Endothelial cell of umbilical vein (primary cell): Measurements from ENCODE around the gene DLG5. TPM values are rescaled to one million over a fixed set of nuclear protein-coding genes. Genes with fewer than 3 reads are reported as not detected.

Experiments used
- BruUV-seq: library from RNA; stranded (reverse); fragments of 400-500 nt; replicated peaks from 2 replicates; lab custom pipeline; 2021; lab: Mats Ljungman, UMichigan
- CTCF ChIA-PET: fragments of 300-600, 350-600 bp; sonication (Branson Sonifier 250); formaldehyde crosslinking; loops from one replicate; lab custom pipeline; 2021; ENCODE audit warnings: antibody characterized with exemption, inconsistent platforms; lab: Charles Lee
- POLR2A ChIA-PET: fragments of 300-600, 350-600 bp; sonication (Branson Sonifier 250); formaldehyde crosslinking; loops from one replicate; lab custom pipeline; 2021; ENCODE audit warnings: antibody characterized with exemption, inconsistent platforms; lab: Charles Lee
- DNase-seq: peaks from one replicate; pipeline ENCODE4 v3.0.0-alpha.2; 2011; ENCODE audit warnings: low read depth, low spot score
- FAIRE-seq: peaks from 2 replicates; lab custom pipeline; 2011; peaks lifted over from hg19 to GRCh38; lab: Jason Lieb, UNC
- H2AFZ ChIP-seq: 2 replicates; pipeline ENCODE4 v1.6.0; 2012; ENCODE audit warnings: low read depth, low read length, control low read depth, inconsistent platforms
- H3K27ac ChIP-seq: 2 replicates; pipeline ENCODE4 v1.5.1; 2011; ENCODE audit warnings: low read depth, mild to moderate bottlenecking, control low read depth, low read length, moderate library complexity; ENCODE audit not compliant: insufficient read depth
- H3K27me3 ChIP-seq, 2 experiments: 2 replicates each; pipeline versions ENCODE4 v1.6.0 to v1.6.1; 2011; ENCODE audit warnings: low read length in 2 of 2, mixed read lengths in 1 of 2; ENCODE audit not compliant: control insufficient read depth in 2 of 2, insufficient read depth in 2 of 2
- H3K36me3 ChIP-seq, 2 experiments: 2 replicates in 1 of 2; 3 replicates in 1 of 2; pipeline ENCODE4 v1.5.1; 2011; ENCODE audit warnings: low read length in 2 of 2, mild to moderate bottlenecking in 1 of 2, moderate library complexity in 1 of 2; ENCODE audit not compliant: control insufficient read depth in 2 of 2, insufficient read depth in 2 of 2; ENCODE audit errors: extremely low read depth in 1 of 2
- H3K4me1 ChIP-seq: 3 replicates; pipeline ENCODE4 v1.5.1; 2011; ENCODE audit warnings: mild to moderate bottlenecking, low read length; ENCODE audit not compliant: control insufficient read depth, insufficient read depth; ENCODE audit errors: extremely low read depth
- H3K4me2 ChIP-seq: 2 replicates; pipeline ENCODE4 v1.6.1; 2011; ENCODE audit warnings: low read length, control low read depth, mixed read lengths; ENCODE audit not compliant: insufficient read depth
- H3K4me3 ChIP-seq, 3 experiments: fragments of 200-600 bp in 1 of 3; sonication (generic), shearing (Covaris generic) in 1 of 3; replicated peaks in 1 of 3; 2 replicates each; pipeline ENCODE4 v1.5.1; 2011 to 2016; ENCODE audit warnings: control low read depth in 3 of 3, low read length in 3 of 3, mild to moderate bottlenecking in 2 of 3, inconsistent platforms in 1 of 3, low read depth in 1 of 3, moderate library complexity in 1 of 3; ENCODE audit not compliant: insufficient read depth in 1 of 3
- H3K79me2 ChIP-seq: 2 replicates; pipeline ENCODE4 v1.6.0; 2012; ENCODE audit warnings: low read length, inconsistent platforms; ENCODE audit not compliant: control insufficient read depth, insufficient read depth
- H3K9ac ChIP-seq: replicated peaks from 2 replicates; pipeline ENCODE3; 2011; ENCODE audit warnings: low read length, control low read depth; ENCODE audit not compliant: insufficient read depth; ENCODE audit errors: extremely low read depth
- H3K9me1 ChIP-seq: replicated peaks from 3 replicates; pipeline ENCODE4 v1.6.0; 2011; ENCODE audit warnings: mild to moderate bottlenecking, low read length; ENCODE audit not compliant: control insufficient read depth, insufficient read depth; ENCODE audit errors: extremely low read depth
- H3K9me3 ChIP-seq: replicated peaks from 2 replicates; pipeline ENCODE4 v1.5.1; 2012; ENCODE audit warnings: low read length, inconsistent platforms; ENCODE audit not compliant: control insufficient read depth, insufficient read depth
- H4K20me1 ChIP-seq: replicated peaks from 2 replicates; pipeline ENCODE3; 2011; ENCODE audit warnings: mild to moderate bottlenecking, low read length; ENCODE audit not compliant: control insufficient read depth, insufficient read depth; ENCODE audit errors: extremely low read depth
- EZH2 ChIP-seq: IDR thresholded peaks from 2 replicates; pipeline ENCODE4 v1.6.1; 2012; ENCODE audit warnings: borderline replicate concordance, low read depth, mild to moderate bottlenecking, moderate library complexity, low read length, inconsistent platforms; ENCODE audit not compliant: severe bottlenecking
- FOS ChIP-seq: IDR thresholded peaks from 2 replicates; pipeline ENCODE4 v1.6.1; 2011; ENCODE audit warnings: mild to moderate bottlenecking, low read length, moderate library complexity, borderline replicate concordance; ENCODE audit not compliant: insufficient read depth
- GATA2 ChIP-seq: IDR thresholded peaks from 2 replicates; pipeline ENCODE4 v1.7.0; 2011; ENCODE audit warnings: low read depth, mild to moderate bottlenecking, moderate library complexity, mixed read lengths, low read length; ENCODE audit not compliant: insufficient read length, insufficient read depth
- JUN ChIP-seq: IDR thresholded peaks from 2 replicates; pipeline ENCODE4 v1.6.1; 2011; ENCODE audit warnings: borderline replicate concordance, low read depth; ENCODE audit not compliant: insufficient read length, insufficient read depth
- MYC ChIP-seq: IDR thresholded peaks from one replicate; pipeline ENCODE4 v1.6.1; 2011; ENCODE audit warnings: mild to moderate bottlenecking, low read depth, low read length
- POLR2A ChIP-seq: IDR thresholded peaks from 2 replicates; pipeline ENCODE4 v1.6.1; 2012; ENCODE audit warnings: low read depth, mild to moderate bottlenecking, control low read depth, low read length
- POLR2AphosphoS5 ChIP-seq: IDR thresholded peaks from 2 replicates; pipeline ENCODE4 v1.6.1; 2012; ENCODE audit warnings: low read depth, mild to moderate bottlenecking, control low read depth, low read length, moderate library complexity; ENCODE audit not compliant: insufficient read depth
- dilution Hi-C: fragments of 300-500 bp; cut with MboI; formaldehyde crosslinking; loops from one replicate; pipeline ENCODE4 v1.15.0; 2019; ENCODE audit warnings: low sequenced_read_pairs; ENCODE audit not compliant: extremely low pct_ligation_motif_present
- intact Hi-C: fragments of 100-400 bp; cut with micrococcal nuclease; formaldehyde crosslinking; loops from one replicate; pipeline ENCODE4 v1.10.0; 2022
- polyA plus RNA-seq, 4 experiments: library from polyadenylated mRNA; depleted of rRNA in 3 of 4; stranded (reverse) in 3 of 4; unstranded in 1 of 4; fragments of >200 nt; gene quantifications; 2 replicates each; pipeline versions ENCODE4 v1.2.1 to v1.2.3, GENCODE V29; 2011 to 2012; ENCODE audit warnings: missing spikeins in 1 of 4
- total RNA-seq: library from RNA; stranded (reverse); gene quantifications from 2 replicates; pipeline ENCODE4 v1.2.3, GENCODE V29; 2021
- TF ChIP-seq, protein P1 (sequence below), 2 donors: IDR thresholded peaks; 1 replicate in 1 of 2; 2 replicates in 1 of 2; pipeline ENCODE4 v1.5.1; 2011; ENCODE audit warnings: low read length in 2 of 2, mild to moderate bottlenecking in 2 of 2, moderate library complexity in 2 of 2, control low read depth in 1 of 2, inconsistent platforms in 1 of 2, low read depth in 1 of 2; ENCODE audit not compliant: insufficient read depth in 1 of 2; ENCODE audit errors: extremely low read depth in 1 of 2
- TF ChIP-seq, protein P2 (sequence below): IDR thresholded peaks from 2 replicates; pipeline ENCODE4 v1.6.1; 2011; ENCODE audit not compliant: insufficient read depth, insufficient read length

DLG5 gene
- total and polyA plus RNA-seq, 2 donors (not counting 3 experiments of a cell fraction or from before 2014, with no cell fraction given) = 12.3 to 24.9 TPM

DNA sequence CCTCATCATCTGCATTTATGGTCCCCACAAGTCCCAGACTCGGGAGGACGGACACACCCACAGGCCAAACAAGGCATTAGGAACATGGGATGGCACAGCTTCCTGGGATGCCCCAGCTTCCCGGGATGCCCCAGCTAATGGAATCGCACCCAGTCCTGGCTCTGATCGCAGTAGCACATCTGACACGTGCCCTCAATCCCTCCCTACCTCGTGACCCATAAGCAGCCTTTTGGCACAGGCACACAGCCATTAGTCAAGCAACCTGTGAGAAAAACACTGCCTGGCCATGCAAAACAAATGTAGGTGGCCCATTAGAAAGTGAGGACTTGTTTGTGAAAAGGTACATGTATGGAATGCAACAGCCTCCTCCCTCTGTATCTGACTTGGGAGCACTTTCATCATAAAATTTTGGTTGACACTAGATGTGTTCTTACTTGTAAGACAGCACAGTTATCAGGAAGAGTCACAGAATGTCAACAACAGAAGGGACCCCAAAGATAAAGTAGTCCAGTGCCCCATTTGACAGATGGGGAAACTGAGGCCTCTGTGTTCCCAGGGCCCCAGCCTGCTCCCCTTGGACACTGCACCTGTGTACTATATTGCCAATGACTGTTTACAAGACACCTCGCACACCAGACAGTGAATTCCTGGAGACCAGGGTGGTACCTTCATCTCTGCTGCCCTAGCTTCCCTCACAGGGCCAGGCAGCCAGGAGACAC lies 34.4 kb downstream of the DLG5 start:
- H4K20me1 ChIP-seq = no peaks in the 10 kb centered on the region
- ChIA-PET POLR2A (no interaction called here), CTCF (interaction anchor here (0.6 kb wide), 1 partner anchor 43 kb away, joined by 4 read pairs; no protein-coding TSS in a partner anchor)
- H3K9me1 ChIP-seq = no peaks in the 10 kb centered on the region
- TF ChIP-seq GATA2 (no peak), POLR2AphosphoS5 (no peak), POLR2A (no peak), EZH2 (no peak), FOS (no peak), JUN (no peak), MYC (no peak)
- TF ChIP-seq, protein P1, sequence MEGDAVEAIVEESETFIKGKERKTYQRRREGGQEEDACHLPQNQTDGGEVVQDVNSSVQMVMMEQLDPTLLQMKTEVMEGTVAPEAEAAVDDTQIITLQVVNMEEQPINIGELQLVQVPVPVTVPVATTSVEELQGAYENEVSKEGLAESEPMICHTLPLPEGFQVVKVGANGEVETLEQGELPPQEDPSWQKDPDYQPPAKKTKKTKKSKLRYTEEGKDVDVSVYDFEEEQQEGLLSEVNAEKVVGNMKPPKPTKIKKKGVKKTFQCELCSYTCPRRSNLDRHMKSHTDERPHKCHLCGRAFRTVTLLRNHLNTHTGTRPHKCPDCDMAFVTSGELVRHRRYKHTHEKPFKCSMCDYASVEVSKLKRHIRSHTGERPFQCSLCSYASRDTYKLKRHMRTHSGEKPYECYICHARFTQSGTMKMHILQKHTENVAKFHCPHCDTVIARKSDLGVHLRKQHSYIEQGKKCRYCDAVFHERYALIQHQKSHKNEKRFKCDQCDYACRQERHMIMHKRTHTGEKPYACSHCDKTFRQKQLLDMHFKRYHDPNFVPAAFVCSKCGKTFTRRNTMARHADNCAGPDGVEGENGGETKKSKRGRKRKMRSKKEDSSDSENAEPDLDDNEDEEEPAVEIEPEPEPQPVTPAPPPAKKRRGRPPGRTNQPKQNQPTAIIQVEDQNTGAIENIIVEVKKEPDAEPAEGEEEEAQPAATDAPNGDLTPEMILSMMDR (IDR thresholded peaks at IDR 0.05; ENCODE audit: extremely low read depth in 1 of 2, insufficient read depth in 1 of 2, low read depth in 1 of 2, low read length in 2 of 2) = no peak
- TF ChIP-seq, protein P2, sequence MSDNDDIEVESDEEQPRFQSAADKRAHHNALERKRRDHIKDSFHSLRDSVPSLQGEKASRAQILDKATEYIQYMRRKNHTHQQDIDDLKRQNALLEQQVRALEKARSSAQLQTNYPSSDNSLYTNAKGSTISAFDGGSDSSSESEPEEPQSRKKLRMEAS = no peak
- no peak overlapping the region for H3K4me3 ChIP-seq
- no peak for DNase-seq
- H3K4me1 ChIP-seq = no peaks in the 10 kb centered on the region
- H2AFZ ChIP-seq = no peak overlapping the region
- H3K27me3 ChIP-seq = no peaks in the 10 kb centered on the region
- no peak for FAIRE-seq
- dilution Hi-C loops = no loop called here
- H3K27ac ChIP-seq = no peak overlapping the region
- no peaks in the 10 kb centered on the region for H3K79me2 ChIP-seq
- no peak overlapping the region for H3K4me2 ChIP-seq
- intact Hi-C loops = no loop called here
- no peak overlapping the region for H3K9ac ChIP-seq
- no peaks in the 10 kb centered on the region for H3K36me3 ChIP-seq
- no TSS peak for BruUV-seq
- H3K9me3 ChIP-seq = no peaks in the 10 kb centered on the region
